ENCODE measurements around the gene NFIB.

DNA sequence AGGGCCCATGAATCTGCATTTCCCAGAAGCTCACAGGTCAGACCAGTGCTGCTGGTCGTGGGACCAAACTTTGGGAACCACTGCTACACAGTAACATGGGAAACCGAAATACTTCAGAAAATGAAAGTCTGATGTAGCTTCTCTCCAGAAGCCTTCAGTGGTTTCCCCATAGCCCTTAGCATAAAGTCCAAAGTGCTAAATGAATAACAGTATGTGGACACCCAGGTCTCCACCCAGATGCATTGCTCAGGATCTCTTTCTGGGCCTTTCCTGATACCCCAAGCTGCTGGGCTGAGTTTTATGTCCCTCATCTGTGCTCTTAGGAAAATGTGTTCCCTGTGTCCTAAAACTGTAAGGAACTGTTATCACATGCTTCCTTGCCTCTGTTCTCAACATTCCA lies 100.4 kb downstream of the NFIB start:
- TF ChIP-seq CTCF (conservative IDR thresholded peaks at IDR 0.05; ENCODE audit: low read length) (no peak), EZH2phosphoT487 (IDR thresholded peaks at IDR 0.05; ENCODE audit: borderline replicate concordance) (no peak)
